HG03045 (cell line): ENCODE results near the gene KBTBD4.

ENCODE experiments used
- ATAC-seq: cut with Tn5 transposase; IDR thresholded peaks from one replicate; pipeline ENCODE4 v1.9.1; 2021; ENCODE audit warnings: mild to moderate bottlenecking, moderate library complexity; ENCODE audit not compliant: unreplicated experiment

KBTBD4 gene

GRCh38 chr11:47591764-47592163 is 13.0 kb upstream of the KBTBD4 start:
- ATAC-seq, result no peak

GRCh38 chr11:47589977-47590861 is 11.4 kb upstream of the KBTBD4 start:
- ATAC-seq, result no peak

- ATAC-seq, result no peak
Observed at GRCh38 chr11:47589584-47589976, 10.8 kb upstream of the KBTBD4 start.

- ATAC-seq, result no peak
Observed at GRCh38 chr11:47589118-47589517, 10.3 kb upstream of the KBTBD4 start.

GRCh38 chr11:47587723-47588326 is 9.1 kb upstream of the KBTBD4 start:
- ATAC-seq, result no peak

DNA sequence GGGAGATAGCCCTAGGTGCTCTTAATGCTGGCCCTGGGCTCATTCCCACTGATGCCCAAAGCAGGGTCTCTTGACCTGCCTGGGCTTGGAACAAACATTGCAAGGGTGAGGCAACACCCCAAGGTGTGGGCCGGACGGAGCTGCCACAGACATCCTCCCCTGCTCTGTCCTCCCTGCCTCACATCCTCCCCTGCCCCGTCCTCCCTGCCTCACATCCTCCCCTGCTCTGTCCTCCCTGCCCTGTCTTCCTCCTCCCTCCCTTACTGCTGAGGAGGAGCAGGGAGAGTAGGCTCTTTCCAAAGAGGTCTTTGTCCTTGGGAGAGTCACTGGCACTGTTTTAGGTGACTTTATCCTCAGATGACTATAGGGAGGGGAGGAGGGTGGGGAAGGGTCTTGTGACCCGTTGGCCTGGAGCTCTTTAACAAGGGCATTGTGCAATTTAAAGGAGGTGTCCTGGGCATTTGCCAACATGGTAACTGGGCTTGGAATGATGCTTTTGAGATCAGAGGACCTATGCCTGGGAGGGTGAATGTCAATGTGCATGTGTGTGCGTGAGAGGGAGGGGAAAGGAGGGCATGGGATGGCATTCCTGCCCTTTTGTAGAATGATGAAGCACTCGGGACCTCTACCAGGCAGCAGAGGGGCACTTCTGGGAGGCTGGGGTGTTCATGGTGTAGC is 8.4 kb upstream of the KBTBD4 start:
- no peak for ATAC-seq

DNA sequence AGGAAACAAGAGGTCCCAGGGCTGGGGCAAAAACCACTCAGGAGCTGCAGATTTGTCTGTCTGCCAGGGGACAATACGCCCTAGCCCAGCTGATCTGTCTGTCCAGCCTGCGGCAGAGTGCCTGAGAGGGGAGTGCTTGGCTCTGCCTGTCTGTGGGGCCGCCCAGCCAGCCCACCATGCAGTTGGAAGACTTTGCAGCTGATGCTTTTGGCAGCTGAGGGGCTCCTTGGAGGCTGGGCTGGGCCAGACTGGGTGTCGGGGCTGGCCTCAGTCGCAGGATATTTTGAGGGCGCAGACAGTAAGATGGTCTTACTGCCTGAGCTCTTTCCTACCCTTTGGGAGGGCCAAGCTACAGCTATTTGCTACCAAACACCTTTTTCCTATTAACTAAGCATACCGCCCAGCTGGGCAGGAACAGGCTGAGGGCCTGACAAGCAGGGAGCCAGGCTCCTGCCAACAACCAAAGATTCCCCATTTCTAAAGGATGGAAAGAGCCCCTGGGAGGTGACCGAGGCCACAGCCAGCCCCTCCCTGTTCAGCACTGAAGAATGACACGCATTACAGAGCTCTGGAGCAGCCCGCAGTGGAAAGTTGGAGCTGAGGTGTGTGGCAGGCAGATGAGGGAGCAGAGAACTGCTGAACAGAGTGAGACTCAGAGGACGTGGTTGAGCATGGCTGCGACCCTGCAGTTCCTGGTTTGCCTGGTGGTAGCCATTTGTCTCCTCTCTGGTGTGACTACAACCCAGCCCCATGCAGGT is 7.5 kb upstream of the KBTBD4 start, which contains the start of gene FAM180B:
Gene FAM180B (plus strand): TSS at position 581 of the 758 bp plus-strand sequence. CDS start 91 bp downstream, at position 672.
- no peak for ATAC-seq

GRCh38 chr11:47583844-47584243 is 5.1 kb upstream of the KBTBD4 start:
- no peak for ATAC-seq

GRCh38 chr11:47577460-47578041 is 1.2 kb downstream of the KBTBD4 start:
- ATAC-seq, result no peak

GRCh38 chr11:47573321-47573720 is 5.4 kb downstream of the KBTBD4 start:
- no peak for ATAC-seq

- no peak for ATAC-seq
Observed at GRCh38 chr11:47572715-47573255, 6.0 kb downstream of the KBTBD4 start.

GRCh38 chr11:47571895-47572294 is 6.9 kb downstream of the KBTBD4 start:
- no peak for ATAC-seq

DNA sequence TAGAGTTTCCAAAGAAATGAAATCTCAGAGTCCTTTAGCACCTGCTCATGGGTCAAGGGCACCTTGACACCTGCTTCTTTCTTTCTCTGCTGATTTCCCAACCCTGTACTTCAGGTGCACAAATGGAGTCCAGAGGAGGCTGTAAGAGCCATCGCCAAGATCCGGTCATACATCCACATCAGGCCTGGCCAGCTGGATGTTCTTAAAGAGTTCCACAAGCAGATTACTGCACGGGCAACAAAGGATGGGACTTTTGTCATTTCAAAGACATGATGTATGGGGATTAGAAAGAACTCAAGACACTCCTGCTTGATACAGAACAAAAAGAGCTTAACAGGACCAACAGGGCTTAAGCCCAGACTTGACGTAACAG is 7.4 kb downstream of the KBTBD4 start:
- no peak for ATAC-seq

DNA sequence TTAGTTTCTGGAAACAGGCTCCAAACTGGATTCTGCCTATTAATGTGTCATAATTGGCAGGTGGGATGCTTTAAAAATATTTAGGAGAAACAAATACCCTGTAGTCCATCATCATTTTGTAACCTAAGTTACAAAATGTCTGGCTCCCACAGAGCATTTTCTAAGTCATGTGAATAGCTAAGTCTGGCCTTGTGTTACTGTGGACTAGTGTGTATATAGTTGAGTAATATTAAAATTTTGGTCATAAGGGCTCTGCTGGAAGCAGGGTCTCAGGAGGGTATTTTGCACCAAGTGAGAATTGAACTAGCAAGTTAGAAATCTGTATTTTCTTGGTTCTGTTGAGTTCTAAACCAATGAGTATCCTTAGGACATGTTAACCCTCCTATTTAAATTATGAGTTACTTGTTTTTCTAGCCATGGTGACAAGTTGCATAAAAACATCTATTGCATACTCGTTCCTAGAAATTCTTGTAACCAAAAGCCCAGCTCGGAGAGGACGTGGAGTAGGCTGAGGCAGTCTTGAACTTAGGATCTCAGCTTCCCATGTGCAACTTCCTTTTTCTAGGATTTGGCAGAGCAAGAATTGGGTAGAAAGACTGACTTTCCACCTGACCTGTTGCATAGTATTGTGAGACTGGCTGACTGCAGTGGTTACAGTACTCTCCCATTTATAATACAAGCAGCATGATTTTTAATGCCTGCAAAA is 8.0 kb downstream of the KBTBD4 start:
- no peak for ATAC-seq

GRCh38 chr11:47569646-47570045 is 9.1 kb downstream of the KBTBD4 start:
- ATAC-seq, result no peak

DNA sequence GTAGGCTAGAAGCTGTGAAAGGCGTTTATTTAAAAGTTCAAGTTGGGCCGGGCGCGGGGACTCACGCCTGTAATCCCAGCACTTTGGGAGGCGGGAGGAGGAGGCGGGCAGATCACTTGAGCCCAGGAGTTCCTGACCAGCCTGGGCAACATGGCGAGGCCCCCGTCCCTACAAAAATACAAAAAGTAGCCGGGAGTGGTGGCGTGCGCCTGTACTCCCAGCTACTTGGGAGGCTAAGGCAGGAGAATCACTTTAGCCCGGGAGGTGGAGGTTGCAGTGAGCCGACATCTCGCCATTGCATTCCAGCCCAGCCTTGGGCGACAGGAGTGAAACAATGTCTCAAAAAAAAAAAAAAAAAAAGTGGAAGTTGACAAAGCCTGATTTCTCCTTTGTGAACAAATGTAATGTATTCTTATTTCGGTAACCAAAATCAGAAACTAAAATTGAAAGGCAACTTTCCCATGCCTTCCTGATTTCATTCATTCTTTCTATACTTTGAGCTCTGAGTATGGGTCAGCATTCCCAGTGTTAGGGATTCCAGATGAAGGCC is 12.5 kb downstream of the KBTBD4 start:
- no peak for ATAC-seq

DNA sequence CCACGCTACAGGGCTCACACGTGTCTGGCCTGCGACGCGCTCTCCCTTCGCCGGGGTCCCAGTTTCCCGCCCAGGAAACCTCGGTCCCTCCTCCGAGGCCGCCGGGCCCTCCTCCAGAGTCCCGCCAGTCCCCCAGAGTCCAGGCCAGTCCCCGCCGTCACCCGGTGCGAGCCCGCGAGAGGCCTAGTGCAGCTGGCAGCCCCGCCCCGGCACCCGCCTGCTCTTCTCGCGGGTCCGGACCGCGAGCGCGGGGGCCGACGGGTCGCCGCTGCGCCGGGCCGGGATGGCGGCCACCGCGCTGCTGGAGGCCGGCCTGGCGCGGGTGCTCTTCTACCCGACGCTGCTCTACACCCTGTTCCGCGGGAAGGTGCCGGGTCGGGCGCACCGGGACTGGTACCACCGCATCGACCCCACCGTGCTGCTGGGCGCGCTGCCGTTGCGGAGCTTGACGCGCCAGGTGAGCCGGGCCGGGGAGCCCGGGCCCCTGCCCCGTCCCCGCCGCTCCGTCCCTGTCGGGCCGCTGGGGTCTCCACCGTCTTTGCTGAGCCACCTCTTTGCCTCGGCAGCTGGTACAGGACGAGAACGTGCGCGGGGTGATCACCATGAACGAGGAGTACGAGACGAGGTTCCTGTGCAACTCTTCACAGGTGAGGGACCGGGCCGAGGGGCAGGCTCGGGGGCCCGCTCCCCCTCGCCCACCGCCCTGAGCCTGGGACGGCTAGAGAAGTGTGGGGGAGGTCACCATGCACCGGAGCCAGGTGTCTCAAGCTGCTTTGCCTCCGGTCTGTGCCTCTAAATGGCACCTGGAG is 13.2 kb downstream of the KBTBD4 start, which contains the start of gene PTPMT1:
Gene PTPMT1 (plus strand): TSS at position 260 of the 809 bp plus-strand sequence. CDS start 24 bp downstream, at position 284.
- ATAC-seq, result peak; percentile 84

DNA sequence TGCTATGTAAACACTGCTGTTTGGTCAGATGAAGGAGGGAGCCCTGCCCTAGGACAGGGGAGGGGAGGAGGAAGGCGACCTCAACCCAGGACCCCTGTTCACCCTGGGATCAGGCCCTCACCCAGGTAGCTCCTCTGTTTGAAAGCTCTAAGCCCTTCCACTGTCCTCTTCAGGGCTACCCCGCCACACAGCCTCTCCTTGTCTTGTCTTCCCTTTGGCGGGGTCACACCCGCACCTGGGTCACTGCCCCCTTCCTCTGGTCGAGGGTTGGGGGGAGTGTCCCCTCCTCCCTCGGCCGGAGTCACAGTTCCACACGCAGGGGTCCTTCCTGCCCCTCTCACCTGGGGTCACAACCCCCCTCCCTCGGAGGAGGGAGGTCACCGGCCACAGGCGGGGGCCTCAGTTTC is 13.8 kb downstream of the KBTBD4 start:
- no peak for ATAC-seq
